DMS 273 (cell line): Measurements from ENCODE around the gene TUBGCP3.
"Not testable (repeated sequence)": the region's sequence is repeated elsewhere in the genome, so short reads cannot be mapped to it uniquely, and the experiment has no call there.

Source experiments
- DNase-seq: peaks from one replicate; lab custom pipeline; 2025; ENCODE audit not compliant: unreplicated experiment; lab: John Stamatoyannopoulos, UW

TUBGCP3 gene

DNA sequence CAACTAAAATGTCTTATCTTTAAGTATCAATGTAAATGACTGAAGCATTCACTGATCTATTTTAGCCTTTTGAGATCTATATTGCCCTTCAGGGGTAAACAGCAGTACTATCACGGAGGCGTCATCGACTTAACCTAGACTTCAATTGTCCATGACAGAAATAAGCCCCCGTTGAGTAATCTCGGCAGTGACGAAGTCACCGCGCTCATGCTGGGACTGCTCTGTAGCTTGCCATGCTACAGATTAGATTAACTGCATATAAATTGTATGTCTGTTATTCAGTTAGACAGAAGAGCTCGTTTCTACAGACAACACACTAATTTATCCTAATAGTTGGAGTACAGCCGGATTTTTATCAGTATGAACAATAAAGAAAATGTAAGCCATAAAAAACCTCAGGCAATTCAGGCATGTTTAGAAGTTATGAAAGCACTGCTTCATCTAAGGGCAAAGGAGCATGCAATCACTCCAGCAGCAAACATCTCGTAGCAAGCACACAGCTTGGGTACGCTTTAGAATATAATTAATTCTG lies 56.6 kb downstream of the TUBGCP3 start:
- no peak for DNase-seq

DNA sequence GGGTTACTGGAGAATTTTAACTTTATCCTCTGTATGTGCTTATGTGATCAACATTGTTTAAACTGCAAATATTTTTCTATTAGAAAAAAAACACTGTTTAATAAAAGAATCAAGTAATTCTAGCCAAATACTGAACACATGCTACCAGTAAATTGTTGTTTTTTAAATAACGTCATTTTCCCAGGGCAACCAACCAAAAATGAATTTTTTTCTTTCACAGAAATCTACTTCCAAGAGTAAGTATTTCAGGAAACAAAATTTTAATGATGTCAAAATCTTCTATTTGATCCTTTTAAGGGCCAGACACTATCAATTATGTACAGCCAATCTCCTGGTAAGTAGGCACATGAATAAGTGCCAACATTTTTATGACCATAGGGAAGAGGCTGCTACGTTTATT lies 57.1 kb downstream of the TUBGCP3 start:
- DNase-seq, result no peak

DNA sequence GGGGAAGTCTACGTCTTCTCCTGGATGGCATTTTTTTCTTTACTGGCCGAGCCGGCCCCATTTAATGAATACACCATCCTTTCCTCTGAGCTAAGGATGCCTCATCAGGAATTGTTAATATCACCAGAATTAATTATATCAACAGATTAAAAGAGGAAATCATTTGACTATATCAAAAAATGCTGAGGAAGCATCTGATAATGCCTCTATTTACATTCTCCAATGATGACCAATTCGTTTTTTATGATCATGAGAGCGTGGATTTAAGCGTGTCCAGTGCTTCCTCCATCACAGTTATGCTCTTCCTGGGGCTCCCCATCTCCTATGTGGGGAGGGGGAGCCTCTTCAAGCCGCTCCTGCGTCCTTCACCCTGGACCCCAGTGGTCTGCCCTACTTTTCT lies 58.7 kb downstream of the TUBGCP3 start:
- DNase-seq, result no peak

DNA sequence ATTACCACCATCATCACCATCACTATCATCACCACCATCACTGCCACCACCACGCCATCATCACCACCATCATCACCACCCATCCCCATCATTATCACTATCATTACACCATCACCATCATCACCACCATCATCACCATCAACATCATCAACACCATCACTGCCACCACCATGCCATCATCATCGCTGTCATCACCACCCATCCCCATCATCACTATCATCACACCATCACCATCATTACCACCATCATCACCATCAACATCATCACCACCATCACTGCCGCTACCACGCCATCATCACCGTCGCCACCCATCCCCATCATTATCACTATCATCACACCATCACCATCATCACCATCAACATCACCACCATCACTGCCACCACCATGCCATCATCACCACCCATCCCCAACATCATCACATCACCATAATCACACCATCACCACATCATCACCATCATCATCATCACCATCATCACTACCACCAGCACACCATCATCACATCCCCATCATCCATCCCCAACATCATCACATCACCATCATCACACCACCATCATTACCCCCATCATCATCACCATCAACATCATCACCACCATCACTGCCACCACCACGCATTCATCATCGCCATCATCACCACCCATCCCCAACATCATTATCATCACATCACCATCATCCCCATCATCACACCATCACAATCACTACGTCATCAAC lies 61.7 kb downstream of the TUBGCP3 start:
- no peak for DNase-seq

DNA sequence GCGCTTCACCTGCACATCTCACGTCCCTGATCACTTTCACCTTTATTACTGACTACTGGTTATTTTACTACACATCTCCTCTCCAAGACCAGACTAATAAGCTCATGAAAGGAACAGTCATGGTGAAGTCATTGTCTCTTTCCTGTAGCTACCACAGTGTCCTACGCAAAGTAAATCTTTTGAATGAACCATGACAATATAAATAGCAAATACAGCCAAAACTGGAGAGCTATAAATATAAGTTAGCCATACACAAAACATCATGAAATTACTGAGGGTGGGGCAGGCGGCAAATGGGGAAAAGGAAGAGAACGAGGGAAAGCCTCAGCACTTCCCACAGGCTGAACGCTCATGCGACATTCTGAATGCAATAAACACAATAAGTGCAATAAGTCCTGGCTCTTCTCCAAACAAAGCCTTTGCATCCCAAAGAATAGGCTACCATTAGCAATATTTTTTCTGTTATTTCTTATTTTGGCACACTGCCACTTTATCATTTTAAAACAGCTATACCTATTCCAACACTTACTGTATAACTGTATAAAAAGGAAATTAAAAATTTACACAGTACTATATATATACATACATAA lies 62.5 kb downstream of the TUBGCP3 start:
- no peak for DNase-seq

DNA sequence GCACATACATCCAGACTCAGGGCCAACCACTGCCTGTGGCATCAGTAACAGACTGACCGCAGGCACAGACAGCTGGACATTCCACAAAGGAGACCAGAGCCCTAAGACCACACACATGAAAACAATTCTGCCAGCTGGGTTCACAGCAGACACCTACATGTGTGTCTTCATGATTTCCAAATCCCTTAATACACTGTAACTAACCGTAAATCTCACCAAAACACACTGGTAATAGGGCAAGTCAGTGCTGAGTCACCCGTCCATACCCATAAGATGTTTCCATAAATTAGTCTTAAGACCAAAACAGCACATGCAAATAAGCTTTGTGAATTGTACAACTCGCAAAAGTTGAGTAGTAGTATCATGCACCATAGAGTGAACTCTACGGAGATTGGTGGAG lies 65.4 kb downstream of the TUBGCP3 start:
- DNase-seq, result no peak

DNA sequence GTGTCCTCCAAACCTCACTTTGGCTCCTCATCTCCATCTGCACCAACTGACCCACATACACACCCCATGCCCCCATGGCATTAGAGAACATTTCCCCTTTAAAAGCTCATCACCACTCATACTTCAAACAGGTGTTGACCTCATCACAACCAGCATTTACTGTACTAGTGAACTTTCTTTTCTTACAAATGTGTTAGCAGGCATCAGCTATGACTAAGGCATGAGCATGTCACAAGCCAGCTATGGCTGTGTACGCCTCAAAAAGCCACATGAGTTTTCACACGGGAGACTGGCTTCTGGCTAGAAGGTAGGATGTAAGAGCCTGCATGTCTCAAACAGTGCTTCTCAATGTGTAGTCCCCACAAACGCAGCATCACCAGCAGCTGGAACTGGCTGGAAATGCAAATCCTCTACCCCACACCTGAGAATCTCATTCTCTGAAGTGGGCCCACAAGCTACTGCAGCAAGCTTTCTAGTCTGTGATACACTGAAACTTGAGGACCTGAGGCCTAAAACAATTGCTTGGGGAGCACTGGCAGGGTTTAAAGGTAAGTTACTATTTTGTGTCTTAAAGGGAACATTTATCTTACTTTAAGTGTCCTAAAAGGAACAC lies 66.8 kb downstream of the TUBGCP3 start:
- no peak for DNase-seq

DNA sequence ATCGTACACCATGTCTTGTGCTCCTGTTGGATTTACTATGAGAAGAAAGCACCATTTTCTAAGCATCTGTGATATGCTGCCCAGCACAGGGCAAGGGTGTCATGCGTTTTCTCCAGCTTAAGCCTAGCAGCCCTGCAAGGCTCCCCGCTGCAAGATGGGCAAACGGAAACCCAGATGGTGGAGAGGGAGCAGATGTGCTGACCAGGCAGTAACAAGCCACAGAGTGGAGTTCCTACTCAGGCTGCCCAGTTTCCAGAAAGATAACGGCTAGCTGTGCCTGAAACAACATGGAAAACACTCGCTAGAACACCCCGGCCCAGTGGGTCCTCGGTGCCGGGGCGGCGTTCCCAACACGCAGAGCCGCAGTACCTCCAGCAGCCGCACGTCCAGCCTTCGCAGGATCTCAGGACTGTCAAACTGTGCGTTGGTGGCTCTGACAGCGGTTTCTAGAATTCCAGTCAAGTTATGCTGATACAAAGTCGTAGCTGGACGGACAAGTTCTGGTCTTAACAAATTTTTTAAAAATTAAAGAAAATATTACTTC lies 68.4 kb downstream of the TUBGCP3 start:
- peak; percentile 1 for DNase-seq

DNA sequence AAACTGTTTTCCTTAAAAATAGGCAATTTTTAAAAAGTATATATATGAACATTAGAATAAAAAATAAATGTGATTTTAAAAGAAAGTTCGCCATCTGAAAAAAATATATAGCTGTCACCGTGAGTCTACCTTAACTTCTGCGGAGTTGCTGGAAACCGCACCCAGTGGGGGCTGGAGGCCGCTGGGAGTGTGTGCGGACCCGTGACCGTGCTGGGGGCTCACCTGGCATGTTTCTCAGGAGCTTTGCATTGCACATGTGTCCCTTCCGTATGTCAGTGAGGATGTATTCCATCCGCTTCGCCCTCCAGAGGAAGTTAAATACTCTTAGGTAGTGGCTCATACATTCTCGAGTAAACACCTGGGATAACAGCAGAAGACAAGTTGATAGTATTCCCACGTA lies 71.7 kb downstream of the TUBGCP3 start:
- DNase-seq, result no peak

DNA sequence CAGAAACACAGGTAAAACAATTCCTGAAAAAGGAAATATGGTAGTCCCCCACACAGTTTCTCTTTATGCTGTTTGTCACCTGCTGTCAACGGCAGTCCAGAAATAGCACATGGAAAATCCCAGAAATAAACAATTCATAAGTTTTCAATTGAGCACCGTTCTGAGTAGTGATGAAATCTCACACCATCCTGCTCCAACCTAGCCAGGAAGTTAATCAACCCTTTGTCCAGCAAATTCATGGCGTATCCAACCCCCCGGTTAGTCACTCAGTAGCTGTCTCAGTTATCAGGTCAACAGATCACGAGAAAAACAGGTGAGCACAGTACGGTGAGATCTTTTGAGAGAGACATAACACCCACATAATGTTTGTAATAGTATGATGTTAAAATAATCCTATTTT lies 74.2 kb downstream of the TUBGCP3 start:
- DNase-seq, result no peak

DNA sequence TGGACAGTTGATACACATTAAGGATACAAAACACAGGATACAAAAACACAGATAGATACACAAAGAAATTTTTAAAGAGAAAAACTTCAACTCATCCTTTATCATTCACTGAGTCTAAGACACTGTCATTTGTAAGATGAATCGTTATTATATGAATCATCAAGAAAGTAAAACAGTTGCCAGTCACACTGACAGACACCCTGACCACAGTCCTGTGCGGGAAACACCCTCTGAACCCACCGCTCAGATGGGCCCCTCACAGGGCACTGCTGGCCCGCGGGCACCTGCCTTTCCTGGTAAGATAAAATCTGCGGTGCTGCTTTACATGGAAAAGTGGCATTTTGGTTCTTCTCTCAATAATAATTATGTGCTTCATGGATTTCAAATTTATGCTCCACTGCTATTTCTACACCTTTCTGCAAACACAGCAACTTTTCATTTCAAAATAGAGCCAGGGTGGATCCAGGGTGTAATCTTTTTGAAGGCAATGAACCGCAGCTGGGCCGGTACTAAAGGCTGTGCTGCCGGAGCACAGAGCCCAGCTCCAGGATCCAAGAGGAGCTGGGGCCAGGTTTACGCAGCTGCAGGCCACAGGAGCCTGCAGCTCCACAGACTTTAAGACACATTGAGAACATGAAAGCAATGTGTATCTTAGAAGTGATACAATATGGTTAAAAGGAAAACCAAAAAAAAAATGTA lies 76.8 kb downstream of the TUBGCP3 start:
- DNase-seq, result no peak

DNA sequence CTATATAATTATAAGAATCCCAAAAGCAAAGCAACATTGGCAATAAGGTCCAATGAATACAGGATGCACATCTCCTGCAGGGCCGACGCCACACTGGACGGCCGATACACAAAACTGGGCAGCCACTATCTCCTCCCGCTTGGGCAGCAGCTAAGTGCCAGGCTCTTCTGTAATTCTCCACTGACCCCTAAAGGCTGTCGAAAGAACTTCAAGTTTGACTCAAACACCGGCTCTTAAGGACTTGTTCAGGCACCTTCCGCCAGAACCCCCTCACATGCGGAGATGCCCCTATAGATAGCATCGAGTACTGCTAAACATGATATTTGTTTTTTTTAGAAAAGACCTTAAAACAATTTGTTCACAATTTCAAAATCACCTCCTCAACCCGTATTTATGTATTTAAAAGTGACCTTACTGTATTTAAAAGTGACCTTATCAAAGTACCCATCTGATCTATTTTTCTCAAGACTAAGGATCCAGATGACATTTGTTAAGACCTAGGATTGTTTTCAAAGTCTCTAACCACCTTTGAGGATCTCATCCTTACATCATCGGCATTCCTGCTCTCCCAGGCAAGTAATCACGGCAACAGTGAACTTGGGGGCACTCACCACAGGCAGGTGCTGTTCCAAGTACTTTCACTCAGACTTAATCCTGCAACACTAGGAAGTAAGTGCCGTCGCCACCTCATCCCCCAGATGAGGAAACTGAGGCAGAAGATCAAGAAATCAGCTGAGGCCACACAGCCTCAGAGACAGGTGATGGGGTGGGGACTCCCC lies 77.8 kb downstream of the TUBGCP3 start:
- DNase-seq, result peak; percentile 55

DNA sequence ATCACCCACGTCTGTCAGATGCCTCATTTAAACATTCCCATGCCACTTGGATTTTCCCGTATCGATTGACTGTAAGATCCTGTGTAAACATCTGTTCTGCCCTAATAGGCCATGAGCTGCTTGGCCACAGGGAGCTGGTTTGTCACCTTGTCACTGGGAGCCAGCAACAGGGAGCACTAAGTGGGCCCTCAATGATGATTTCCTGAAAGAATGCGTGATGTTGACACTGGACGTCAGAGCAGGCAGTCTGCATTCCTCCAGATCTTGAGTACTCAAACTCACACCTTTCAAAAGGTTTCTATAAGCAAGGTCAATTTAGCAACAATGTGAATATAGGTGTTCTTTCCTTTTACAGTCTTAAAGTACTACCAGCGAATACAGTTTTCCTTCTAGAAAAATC lies 78.8 kb downstream of the TUBGCP3 start:
- no peak for DNase-seq

DNA sequence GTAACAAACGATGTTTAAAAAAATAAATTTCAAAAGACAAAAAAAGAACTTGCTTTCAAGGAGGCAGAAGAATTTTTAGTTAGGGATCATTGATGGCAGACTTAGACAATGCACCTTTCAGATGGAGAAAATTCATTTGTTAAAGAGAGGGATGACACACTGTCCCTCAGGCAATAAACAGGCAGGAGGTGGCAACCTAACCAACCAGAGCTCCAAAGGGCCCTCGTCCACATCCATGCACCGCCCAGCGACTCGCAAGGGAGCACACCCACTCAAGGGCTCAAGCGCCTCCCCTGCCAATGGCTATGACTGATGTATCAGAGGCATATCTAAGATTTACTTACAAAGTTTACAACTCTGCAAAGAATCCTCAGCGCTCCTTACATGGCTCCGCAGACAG lies 81.9 kb downstream of the TUBGCP3 start:
- no peak for DNase-seq

DNA sequence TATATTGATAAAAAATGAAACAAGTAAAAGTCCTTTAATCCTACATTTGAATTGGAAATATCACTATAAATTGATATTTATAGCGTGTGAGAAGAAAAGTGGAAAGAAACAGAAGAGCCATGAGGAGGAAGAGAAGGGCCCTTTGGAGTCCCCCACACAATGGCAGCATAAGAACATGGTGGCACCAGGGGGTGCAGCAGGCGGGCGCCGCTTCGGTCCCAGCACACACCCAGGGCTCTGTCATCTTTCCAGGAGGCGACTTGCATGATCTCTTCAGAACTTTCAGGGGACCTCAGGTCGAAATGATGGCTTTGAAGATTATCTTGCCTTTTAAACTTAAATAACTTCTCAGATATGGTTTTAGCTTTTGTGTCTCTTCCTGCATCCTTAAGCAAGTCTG lies 91.8 kb downstream of the TUBGCP3 start:
- no peak for DNase-seq

DNA sequence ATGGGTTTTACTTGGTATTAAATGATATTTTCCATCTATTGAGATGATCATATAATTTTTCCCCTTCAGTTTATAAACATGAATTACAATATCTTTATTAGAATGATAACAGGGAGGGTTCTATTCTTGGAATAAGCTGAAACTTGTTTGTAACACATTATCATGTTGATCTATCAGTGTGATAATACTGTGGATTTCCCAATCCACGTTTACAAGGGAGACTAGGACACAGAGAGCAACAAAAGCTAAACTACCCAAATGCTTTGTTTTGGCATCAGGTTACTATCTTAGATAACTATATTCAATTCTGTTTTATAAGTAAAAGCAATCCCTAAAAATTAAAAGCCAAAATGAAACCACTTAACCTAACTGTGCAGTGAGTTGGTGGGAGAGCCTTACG lies 92.5 kb downstream of the TUBGCP3 start:
- no peak for DNase-seq

DNA sequence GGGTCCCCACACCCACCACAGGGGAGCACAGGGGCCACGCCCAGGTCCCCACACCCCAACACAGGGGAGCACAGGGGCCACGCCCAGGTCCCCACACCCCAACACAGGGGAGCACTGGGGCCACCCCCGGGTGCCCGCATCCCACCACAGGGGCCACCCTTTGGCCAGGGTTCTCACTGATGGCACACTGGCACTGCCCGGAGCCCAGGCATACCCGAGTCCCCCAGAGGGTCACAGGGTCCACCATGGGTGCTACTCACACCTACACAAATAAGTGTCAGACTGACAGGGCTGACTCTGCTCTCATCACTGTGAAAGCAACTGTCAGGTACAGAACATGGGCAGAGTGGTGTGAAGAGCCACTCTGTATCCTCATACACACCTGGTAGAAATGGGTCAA lies 98.8 kb downstream of the TUBGCP3 start:
- no peak for DNase-seq

DNA sequence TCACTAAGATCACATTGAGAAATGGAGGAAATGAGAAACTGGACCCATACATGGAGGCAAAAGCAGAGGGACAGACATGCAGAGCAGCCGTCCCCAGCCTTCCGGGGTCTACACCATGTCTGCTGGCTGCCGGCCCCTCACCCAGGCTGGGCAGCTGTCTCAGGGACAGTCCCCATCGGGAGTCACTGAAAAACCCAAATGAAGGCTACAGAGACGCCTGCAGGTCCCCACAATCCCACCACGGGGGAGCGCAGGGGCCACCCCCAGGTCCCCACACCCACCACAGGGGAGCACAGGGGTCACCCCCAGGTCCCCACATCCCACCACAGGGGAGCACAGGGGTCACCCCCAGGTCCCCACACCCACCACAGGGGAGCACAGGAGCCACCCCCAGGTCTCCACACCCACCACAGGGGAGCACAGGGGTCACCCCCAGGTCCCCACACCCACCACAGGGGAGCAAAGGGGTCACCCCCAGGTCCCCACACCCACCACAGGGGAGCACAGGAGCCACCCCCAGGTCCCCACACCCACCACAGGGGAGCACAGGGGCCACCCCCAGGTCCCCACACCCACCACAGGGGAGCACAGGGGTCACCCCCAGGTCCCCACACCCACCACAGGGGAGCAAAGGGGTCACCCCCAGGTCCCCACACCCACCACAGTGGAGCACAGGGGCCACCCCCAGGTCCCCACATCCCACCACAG lies 99.5 kb downstream of the TUBGCP3 start:
- DNase-seq, result not testable (repeated sequence)

DNA sequence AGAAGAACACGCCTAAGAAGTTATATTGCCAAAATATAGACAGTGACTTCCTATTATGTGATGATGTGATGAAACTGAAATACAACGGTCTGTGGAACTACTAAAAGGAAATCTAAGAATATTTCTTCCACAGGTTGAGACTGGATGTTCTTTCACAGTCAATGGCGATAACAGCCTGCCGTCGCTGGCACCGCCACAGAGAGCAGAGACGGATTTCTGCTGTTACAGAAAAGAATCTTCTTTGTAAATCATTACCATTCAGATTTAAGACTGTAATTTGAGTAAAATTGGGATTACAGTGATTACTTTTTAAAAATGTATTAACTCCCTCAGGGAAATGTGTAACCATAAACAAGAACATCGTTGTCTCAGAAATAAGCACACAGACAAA lies 100.8 kb downstream of the TUBGCP3 start:
- DNase-seq, result no peak
